Measurements from ENCODE around the gene GSTM1. TPM values are rescaled to one million over a fixed set of nuclear protein-coding genes. Genes with fewer than 3 reads are reported as not detected.

GSTM1 gene
- total RNA-seq, result 1 to 10 TPM in 1 of 4 donors, not detected in 3; 9.4 TPM

GRCh38 chr1:109687641-109688499 lies at the start of gene GSTM1:
Gene GSTM1, plus strand, starts transcription at chr1:109687817. Its CDS starts 57 bp downstream, at chr1:109687874.
- TF ChIP-seq POLR2A (IDR thresholded peaks at IDR 0.05), result peak in 1 of 2 donors; percentile 39
- peak in 2 of 4 experiments; percentile 57 to 63 for TF ChIP-seq CTCF (IDR thresholded peaks at IDR 0.05)
- Histone ChIP-seq H3K4me3 (peak within 1 kb of the TSS in 1 of 2 donors; percentile 50), H3K27me3 (no peaks in the 10 kb centered on the region), H3K4me1 (no peaks in the 10 kb centered on the region), H3K9me3 (no peaks in the 10 kb centered on the region), H3K27ac (peak within 1 kb of the TSS in 1 of 2 donors; percentile 87), H3K36me3 (no peaks in the 10 kb centered on the region)
- DNase-seq, result peak in 1 of 2 donors; percentile 80
- intact Hi-C loops (cut with DNase I; ENCODE audit: low total_unique reads), result no loop called here

- H3K27me3 ChIP-seq, result no peaks in the 10 kb centered on the region
- no peak for DNase-seq
- no peaks in the 10 kb centered on the region for H3K9me3 ChIP-seq
- H3K27ac ChIP-seq, result no peak overlapping the region
- H3K4me3 ChIP-seq, result no peak overlapping the region
- TF ChIP-seq POLR2A (IDR thresholded peaks at IDR 0.05) (no peak), CTCF (IDR thresholded peaks at IDR 0.05) (no peak)
- H3K36me3 ChIP-seq, result no peaks in the 10 kb centered on the region
- intact Hi-C loops (cut with DNase I; ENCODE audit: low total_unique reads), result loop anchor here (10.0 kb wide), 1 partner anchor 94 kb away; the partner anchor contains the start of gene GNAI3
- H3K4me1 ChIP-seq, result peaks cover 4 to 6% of the 10 kb centered on the region in 2 donors
These were observed 48.4 kb upstream of the GSTM1 start for GRCh38 chr1:109639063-109639840.

- Histone ChIP-seq H3K27me3 (no peaks in the 10 kb centered on the region), H3K36me3 (no peaks in the 10 kb centered on the region), H3K9me3 (no peaks in the 10 kb centered on the region), H3K27ac (no peak overlapping the region), H3K4me3 (no peak overlapping the region), H3K4me1 (peaks cover 4 to 6% of the 10 kb centered on the region in 2 donors)
- no peak for TF ChIP-seq CTCF (IDR thresholded peaks at IDR 0.05)
- TF ChIP-seq POLR2A (IDR thresholded peaks at IDR 0.05), result no peak
- intact Hi-C loops (cut with DNase I; ENCODE audit: low total_unique reads), result loop anchor here (5.0 to 10.0 kb wide), 2 partner anchors 95 to 132 kb away; partner anchors contain the start of gene GNAI3
- DNase-seq, result no peak
These were observed 47.8 kb upstream of the GSTM1 start for GRCh38 chr1:109639841-109640184.

DNA sequence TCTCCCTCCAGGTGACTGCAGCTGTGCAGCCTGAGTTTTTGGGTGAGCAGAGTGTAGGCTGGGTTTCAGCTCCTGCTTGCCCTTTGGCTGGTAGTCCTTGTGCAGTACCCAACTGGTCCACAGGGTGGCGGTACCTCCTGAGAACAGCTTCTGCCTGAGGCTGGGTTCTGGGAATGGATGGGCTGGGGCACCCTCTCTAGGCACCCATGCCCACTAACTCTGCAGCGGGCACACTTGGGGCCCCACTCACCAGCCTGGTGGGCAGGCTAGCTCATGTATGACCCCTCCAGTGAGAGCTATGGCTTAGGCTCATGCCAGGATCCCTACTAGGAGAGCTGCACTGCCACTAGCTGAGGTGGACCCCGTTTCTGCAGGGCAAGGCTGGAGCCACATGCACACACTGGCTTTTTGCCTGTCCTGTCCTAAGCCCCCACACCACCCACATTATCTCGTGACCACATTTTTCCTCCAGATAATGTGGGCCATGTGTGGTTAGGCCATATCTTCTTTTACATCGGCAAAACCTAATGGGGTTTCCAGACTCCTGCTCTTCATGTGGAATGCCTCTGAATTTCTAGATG lies 47.2 kb upstream of the GSTM1 start:
- peak; percentile 80 to 94 (median 83) for TF ChIP-seq CTCF (IDR thresholded peaks at IDR 0.05)
- no peak for TF ChIP-seq POLR2A (IDR thresholded peaks at IDR 0.05)
- peak; percentile 78 to 85 for DNase-seq
- Histone ChIP-seq H3K4me3 (no peak overlapping the region), H3K27me3 (no peaks in the 10 kb centered on the region), H3K36me3 (no peaks in the 10 kb centered on the region), H3K4me1 (peaks cover 4 to 6% of the 10 kb centered on the region in 2 donors), H3K27ac (no peak overlapping the region), H3K9me3 (no peaks in the 10 kb centered on the region)
- intact Hi-C loops (cut with DNase I; ENCODE audit: low total_unique reads), result loop anchor here (5.0 kb wide), 1 partner anchor 132 kb away; no protein-coding TSS in a partner anchor
